Coronary artery (tissue), 2 donors: ENCODE data around the gene CNMD.

Source experiments
- DNase-seq: peaks from one replicate; pipeline ENCODE4 v3.0.0-alpha.2; 2017; ENCODE audit warnings: low spot score
- H3K27ac ChIP-seq, 2 donors: fragments of 200-600 bp; sonication (generic); one replicate each; pipeline ENCODE4 v1.5.1; 2016 to 2019
- H3K4me3 ChIP-seq: fragments of 200-600 bp; sonication (generic); 2 replicates; pipeline ENCODE4 v1.5.1; 2016; ENCODE audit warnings: mild to moderate bottlenecking, moderate library complexity
- TF ChIP-seq, protein P1 (sequence below): fragments of 200-600 bp; sonication (generic); IDR thresholded peaks from one replicate; pipeline ENCODE4 v1.5.1; 2019; ENCODE audit warnings: antibody characterized with exemption

Gene CNMD

DNA sequence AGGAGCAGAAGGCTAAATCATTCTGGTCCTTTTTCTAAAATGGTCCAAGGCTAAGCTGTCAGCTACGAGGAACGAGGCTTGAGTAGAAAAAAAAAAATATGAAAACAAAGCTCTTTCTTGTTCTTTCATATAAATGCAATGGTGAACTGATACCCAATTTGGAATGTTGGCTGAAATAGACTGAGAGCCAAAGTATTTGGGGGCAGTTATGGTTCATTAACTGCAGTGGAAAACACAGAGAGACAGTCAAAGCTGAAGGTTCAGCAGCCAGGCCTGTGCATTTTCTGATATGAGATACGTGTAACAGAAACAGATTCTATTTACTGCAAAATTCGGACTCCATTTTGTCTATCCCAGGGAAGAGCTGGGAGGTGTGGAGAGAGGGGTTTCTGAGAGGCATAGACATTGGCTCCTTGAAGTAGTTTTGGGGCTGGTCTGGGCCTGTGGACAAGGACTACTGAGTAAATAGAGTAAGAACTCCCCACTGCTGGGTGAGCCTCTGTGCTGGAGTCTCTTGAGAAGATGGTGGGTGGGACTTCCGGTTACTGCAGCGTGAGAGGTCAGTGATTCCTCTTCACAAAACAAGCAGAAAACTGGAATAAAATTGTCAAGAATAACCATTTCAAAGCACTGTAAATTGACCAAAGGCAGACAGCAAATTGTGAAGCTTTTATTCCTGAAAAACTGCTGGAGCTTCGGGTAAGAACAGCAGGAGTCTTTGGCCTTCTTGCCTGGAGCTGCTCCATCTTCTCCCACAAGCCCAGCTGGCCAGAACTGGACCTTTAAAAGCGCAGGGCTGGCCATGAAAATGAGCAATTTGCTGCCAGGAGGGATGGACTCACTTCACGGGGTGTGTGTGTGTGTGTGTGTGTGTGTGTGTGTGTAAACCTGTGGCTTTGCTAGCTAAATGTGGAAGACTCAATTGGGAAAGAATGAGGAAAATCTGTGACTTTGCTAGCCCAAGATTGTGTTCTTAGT is 43.1 kb upstream of the CNMD start:
- no peak overlapping the region for H3K27ac ChIP-seq
- no peak overlapping the region for H3K4me3 ChIP-seq

DNA sequence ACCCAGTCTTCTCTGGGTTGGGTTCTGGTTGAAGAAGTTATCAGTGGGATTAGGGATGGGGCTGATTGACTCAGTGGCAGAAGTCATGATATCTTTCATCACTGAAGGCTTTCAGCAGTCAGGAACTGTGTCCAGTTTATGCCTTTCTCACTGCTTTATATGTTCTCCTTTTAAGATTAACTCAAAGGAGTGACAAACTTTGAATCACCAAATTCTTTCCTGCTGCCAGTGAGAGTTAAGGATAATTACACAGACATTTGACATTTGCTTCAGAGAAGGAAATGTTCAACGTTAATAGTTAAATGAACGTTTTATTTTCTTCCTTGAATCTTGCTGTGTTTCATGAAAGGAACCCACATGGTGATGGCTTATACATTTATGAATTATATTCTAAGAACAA is 41.0 kb upstream of the CNMD start:
- Histone ChIP-seq H3K4me3 (no peak overlapping the region), H3K27ac (no peak overlapping the region)
- DNase-seq, result no peak
- TF ChIP-seq, protein P1, sequence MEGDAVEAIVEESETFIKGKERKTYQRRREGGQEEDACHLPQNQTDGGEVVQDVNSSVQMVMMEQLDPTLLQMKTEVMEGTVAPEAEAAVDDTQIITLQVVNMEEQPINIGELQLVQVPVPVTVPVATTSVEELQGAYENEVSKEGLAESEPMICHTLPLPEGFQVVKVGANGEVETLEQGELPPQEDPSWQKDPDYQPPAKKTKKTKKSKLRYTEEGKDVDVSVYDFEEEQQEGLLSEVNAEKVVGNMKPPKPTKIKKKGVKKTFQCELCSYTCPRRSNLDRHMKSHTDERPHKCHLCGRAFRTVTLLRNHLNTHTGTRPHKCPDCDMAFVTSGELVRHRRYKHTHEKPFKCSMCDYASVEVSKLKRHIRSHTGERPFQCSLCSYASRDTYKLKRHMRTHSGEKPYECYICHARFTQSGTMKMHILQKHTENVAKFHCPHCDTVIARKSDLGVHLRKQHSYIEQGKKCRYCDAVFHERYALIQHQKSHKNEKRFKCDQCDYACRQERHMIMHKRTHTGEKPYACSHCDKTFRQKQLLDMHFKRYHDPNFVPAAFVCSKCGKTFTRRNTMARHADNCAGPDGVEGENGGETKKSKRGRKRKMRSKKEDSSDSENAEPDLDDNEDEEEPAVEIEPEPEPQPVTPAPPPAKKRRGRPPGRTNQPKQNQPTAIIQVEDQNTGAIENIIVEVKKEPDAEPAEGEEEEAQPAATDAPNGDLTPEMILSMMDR, result no peak

More for the DNA sequence above, 43.1 kb upstream of the CNMD start:
- DNase-seq, result no peak
- TF ChIP-seq, protein P1, result no peak

- DNase-seq, result no peak
- no peak overlapping the region for H3K27ac ChIP-seq
- TF ChIP-seq, protein P1, result no peak
- no peak overlapping the region for H3K4me3 ChIP-seq
These were observed 40.5 kb upstream of the CNMD start for GRCh38 chr13:52780092-52780491.

GRCh38 chr13:52779103-52779502 is 39.5 kb upstream of the CNMD start:
- H3K4me3 ChIP-seq, result no peak overlapping the region
- no peak for DNase-seq
- no peak overlapping the region for H3K27ac ChIP-seq
- TF ChIP-seq, protein P1, result no peak

- no peak for DNase-seq
- TF ChIP-seq, protein P1, result no peak
- Histone ChIP-seq H3K27ac (no peak overlapping the region), H3K4me3 (no peak overlapping the region)
These were observed 37.1 kb upstream of the CNMD start for GRCh38 chr13:52776726-52777125.

DNA sequence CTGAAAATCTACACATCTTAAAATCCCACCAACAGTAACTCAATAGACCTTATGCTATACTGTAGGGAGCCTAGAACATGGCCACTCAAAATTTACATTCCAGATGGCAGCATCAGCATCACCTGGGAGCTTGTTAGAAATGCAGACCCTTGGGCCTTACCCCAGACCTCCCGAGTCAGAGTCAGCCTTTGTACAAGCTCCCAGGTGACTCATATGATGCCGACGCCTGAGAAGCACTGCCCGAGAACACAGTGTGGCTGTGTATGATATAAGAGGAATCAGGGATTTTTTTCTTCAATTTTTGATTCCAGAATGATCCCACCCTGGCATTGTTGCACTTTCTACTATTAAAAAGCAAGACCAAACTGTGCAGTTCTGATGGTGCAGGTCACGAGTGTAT is 35.9 kb upstream of the CNMD start:
- TF ChIP-seq, protein P1, result no peak
- H3K4me3 ChIP-seq, result no peak overlapping the region
- H3K27ac ChIP-seq, result no peak overlapping the region
- DNase-seq, result no peak
